ENCODE measurements around the gene MXRA8. TPM values are rescaled to one million over a fixed set of nuclear protein-coding genes. Genes with fewer than 3 reads are reported as not detected.
A peak's percentile ranks its signal among the peaks of the same experiment; 100 is the strongest.

MXRA8 gene
- total and polyA plus RNA-seq, 8 donors, result 78.3 to 151 (median 136) TPM

DNA sequence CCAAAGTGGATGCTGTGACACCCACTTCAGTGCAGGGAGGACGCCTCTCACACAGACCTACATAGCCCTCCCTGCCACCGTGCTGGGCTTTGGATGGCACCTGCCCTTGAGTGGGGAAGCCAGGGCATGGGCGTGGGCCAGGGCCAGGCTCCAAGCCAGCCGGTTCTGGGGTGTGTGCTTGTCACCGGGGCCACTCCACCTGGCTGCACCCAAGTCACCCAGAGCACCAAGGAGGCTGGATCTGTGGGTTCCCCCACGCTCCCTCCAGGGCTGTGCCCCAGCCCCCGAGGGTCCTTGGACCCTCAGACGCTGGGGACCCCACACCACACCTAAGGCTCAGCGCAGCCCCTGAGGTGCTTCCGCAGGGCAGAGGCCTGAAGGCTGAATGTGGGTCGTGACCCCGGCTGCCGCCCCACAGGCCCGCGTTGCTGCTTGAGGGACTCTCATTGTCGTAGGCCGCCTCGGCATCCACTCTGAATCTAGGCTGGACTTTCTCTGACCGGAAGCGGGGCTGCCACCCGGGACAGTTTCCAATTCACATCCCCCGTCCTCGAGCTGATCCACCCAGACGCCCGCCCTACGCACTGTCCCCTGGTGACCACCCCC lies 1.5 kb downstream of the MXRA8 start:
- H3K36me3 ChIP-seq, result no peaks in the 10 kb centered on the region
- peak overlapping the region in 1 of 2 donors; percentile 87 for H3K27ac ChIP-seq
- H3K4me1 ChIP-seq, result peaks cover 17 to 43% of the 10 kb centered on the region in 2 donors
- TF ChIP-seq, protein P1, sequence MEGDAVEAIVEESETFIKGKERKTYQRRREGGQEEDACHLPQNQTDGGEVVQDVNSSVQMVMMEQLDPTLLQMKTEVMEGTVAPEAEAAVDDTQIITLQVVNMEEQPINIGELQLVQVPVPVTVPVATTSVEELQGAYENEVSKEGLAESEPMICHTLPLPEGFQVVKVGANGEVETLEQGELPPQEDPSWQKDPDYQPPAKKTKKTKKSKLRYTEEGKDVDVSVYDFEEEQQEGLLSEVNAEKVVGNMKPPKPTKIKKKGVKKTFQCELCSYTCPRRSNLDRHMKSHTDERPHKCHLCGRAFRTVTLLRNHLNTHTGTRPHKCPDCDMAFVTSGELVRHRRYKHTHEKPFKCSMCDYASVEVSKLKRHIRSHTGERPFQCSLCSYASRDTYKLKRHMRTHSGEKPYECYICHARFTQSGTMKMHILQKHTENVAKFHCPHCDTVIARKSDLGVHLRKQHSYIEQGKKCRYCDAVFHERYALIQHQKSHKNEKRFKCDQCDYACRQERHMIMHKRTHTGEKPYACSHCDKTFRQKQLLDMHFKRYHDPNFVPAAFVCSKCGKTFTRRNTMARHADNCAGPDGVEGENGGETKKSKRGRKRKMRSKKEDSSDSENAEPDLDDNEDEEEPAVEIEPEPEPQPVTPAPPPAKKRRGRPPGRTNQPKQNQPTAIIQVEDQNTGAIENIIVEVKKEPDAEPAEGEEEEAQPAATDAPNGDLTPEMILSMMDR (IDR thresholded peaks at IDR 0.05), result no peak
- H3K27me3 ChIP-seq, result peaks cover 21 to 100% of the 10 kb centered on the region in 2 donors
- DNase-seq (peak in 1 of 4 donors; percentile 81), ATAC-seq (peak; percentile 24)
- no peaks in the 10 kb centered on the region for H3K9me3 ChIP-seq
- peak overlapping the region; percentile 40 to 42 for H3K4me3 ChIP-seq
- intact Hi-C loops (cut with DNase I), result no loop called here

DNA sequence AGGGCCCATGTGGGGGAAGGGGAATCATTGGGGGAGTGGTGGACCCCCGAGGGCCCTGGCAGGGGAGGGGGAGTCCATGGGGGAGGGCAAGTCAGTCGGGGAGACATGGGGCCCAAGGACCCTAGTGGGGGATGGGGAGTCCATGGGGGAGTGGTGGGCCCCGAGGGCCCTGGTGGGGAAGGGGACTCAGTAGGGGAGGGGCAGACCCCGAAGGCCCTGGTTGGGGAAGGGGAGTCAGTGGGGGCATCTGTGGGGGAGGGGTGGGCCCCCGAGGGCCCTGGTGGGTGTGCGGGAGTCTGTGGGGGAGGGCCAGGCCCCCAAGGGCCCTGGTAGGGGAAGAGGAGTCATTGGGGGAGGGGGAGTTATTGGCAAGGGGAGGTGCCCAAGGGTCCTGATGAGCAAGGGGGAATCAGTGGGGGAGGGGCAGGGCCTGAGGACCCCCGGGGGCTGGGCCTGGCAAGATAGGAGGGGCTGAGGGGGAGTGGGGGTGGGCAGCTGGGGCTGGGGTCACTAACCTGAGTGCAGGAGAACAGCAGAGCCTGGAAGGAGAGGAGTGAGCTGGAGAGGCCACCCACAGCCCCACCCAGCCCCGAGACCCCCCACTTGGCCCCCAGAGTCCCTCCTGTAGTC lies 2.1 kb downstream of the MXRA8 start:
- H3K4me1 ChIP-seq, result peaks cover 17 to 49% of the 10 kb centered on the region in 2 donors
- peak overlapping the region; percentile 40 to 42 for H3K4me3 ChIP-seq
- H3K27me3 ChIP-seq, result peaks cover 21 to 100% of the 10 kb centered on the region in 2 donors
- DNase-seq (no peak), ATAC-seq (no peak)
- TF ChIP-seq, protein P1 (IDR thresholded peaks at IDR 0.05), result no peak
- H3K36me3 ChIP-seq, result no peaks in the 10 kb centered on the region
- intact Hi-C loops (cut with DNase I), result no loop called here
- no peak overlapping the region for H3K27ac ChIP-seq
- no peaks in the 10 kb centered on the region for H3K9me3 ChIP-seq

DNA sequence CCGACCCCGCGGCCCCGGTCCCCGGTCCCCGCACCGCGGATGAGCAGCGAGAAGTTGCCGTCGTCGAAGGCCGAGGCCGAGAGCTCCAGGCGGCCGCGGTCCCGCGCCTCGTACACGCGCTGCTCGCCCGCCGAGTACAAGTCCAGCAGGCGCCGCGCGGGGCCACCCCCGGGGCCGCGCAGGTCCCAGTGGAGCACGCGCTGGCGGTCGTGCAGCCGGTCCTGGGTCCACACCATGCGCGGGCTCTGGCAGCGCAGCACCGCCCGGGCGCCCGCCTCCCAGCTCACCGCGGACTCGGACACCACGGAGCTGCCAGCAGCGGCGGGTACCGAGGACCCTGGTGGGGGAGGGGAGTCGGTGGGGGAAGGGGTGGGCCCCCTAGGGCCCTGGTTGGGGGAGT lies 2.9 kb downstream of the MXRA8 start:
- H3K4me3 ChIP-seq, result peak overlapping the region in 1 of 2 donors; percentile 3
- H3K4me1 ChIP-seq, result peaks cover 14 to 49% of the 10 kb centered on the region in 2 donors
- TF ChIP-seq, protein P1 (IDR thresholded peaks at IDR 0.05), result no peak
- H3K27ac ChIP-seq, result no peak overlapping the region
- no peaks in the 10 kb centered on the region for H3K36me3 ChIP-seq
- H3K9me3 ChIP-seq, result no peaks in the 10 kb centered on the region
- peaks cover 21 to 91% of the 10 kb centered on the region in 2 donors for H3K27me3 ChIP-seq
- DNase-seq (peak in 2 of 4 donors; percentile 61 to 84), ATAC-seq (no peak)
- intact Hi-C loops (cut with DNase I), result no loop called here

DNA sequence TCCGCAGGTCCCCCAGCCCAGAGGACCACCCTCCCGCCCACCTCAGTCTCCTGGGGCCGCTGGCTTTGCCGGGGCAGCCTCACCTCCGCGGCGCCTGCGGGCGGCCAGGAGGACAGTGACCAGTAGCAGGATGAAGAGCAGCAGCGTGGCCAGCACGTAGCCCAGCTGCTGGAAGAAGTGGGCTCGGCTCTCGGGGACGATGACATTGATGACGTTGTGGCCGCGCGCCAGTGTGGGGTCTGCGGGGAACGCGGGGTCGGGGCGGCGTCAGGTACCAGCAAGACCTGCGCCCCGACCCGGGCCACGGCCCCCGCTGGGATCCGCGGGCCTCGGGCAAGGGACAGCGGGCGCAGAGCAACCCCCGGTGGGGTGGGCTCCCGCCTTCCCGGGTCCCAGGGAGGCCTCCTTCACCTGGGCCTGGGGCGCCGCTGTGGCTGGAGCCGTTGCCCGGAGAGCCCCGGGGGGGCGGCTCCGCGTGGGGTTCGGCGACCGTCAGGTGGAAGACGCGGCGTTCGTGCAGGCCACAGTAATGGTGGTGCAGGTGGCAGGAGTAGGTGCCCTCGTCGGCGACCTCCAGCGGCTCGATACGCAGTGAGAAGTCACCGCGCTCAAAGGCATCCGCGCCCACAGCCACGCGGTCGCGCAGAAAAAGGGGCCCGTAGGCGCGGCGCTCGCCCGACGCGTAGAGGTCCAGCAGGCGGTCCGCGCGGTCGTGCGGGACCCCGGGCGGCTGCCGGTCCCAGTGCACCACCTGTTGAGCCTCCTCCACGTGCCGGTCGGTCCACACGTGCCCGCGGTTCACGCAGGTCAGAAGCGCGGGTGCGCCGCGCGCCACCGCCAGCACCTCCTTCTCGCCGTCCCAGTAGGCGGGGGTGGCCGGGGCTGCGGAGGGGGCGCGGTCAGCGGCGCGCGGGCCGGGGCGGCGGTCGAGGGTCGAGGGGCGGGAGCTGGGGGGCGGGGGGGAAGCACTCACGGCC lies 3.8 kb downstream of the MXRA8 start:
- H3K9me3 ChIP-seq, result no peaks in the 10 kb centered on the region
- no peaks in the 10 kb centered on the region for H3K36me3 ChIP-seq
- ATAC-seq (no peak), DNase-seq (peak in 1 of 4 donors; percentile 80)
- intact Hi-C loops (cut with DNase I), result no loop called here
- no peak overlapping the region for H3K4me3 ChIP-seq
- H3K4me1 ChIP-seq, result peaks cover 10 to 46% of the 10 kb centered on the region in 2 donors
- TF ChIP-seq, protein P1 (IDR thresholded peaks at IDR 0.05), result no peak
- H3K27ac ChIP-seq, result no peak overlapping the region
- H3K27me3 ChIP-seq, result peaks cover 21 to 83% of the 10 kb centered on the region in 2 donors
